ENCODE measurements around the gene CCDC8.
"Not testable (repeated sequence)": the region's sequence is repeated elsewhere in the genome, so short reads cannot be mapped to it uniquely, and the experiment has no call there.

The CCDC8 gene, protein sequence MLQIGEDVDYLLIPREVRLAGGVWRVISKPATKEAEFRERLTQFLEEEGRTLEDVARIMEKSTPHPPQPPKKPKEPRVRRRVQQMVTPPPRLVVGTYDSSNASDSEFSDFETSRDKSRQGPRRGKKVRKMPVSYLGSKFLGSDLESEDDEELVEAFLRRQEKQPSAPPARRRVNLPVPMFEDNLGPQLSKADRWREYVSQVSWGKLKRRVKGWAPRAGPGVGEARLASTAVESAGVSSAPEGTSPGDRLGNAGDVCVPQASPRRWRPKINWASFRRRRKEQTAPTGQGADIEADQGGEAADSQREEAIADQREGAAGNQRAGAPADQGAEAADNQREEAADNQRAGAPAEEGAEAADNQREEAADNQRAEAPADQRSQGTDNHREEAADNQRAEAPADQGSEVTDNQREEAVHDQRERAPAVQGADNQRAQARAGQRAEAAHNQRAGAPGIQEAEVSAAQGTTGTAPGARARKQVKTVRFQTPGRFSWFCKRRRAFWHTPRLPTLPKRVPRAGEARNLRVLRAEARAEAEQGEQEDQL

GRCh38 chr19:46413262-46414031 lies at the start of gene CCDC8:
TSS of gene CCDC8 (minus strand) at chr19:46413564. CDS start at chr19:46412810, 754 bp downstream.
- no peak for DNase-seq (ENCODE audit: low read depth)

DNA sequence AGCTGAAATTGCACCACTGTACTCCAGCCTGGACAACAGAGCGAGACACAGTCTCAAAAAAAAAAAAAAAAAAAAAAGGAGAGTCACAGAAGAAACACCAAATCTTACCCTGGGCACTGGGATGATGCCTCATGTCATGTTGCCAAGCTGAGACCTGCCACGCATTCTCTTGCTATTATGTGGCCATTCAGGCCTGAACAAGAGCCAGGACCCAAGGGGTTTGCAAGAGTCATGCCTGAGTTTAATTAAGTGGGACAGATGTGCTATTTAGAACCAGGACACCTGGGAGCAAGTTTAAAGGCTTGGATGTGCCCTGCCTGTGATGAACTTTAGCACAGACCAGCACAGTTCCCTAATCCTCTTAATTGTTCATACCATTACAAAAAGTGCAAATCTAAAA lies 48.2 kb upstream of the CCDC8 start:
- DNase-seq (ENCODE audit: low read depth) = no peak

- DNase-seq (ENCODE audit: low read depth) = no peak
Measured at GRCh38 chr19:46460981-46461380, 47.6 kb upstream of the CCDC8 start.

DNA sequence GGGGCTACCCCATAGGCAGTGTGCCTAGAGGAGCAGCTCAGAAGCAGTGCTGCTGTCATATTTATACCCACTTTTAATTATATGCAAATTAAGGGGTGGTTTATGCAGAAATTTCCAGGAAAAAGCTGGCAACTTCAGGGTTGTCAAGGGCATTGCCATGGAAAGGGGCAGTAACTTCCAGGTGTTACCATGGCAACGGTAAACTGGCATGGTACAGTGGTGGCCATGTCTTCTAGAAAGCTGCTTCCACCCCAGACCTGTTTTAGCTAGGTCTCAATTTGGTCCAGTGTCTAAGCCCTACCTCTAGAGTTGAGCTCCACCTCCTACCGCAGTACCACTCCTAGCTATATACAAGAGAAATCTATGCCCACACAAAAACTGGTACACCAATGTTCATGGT lies 46.7 kb upstream of the CCDC8 start:
- DNase-seq (ENCODE audit: low read depth) = no peak

DNA sequence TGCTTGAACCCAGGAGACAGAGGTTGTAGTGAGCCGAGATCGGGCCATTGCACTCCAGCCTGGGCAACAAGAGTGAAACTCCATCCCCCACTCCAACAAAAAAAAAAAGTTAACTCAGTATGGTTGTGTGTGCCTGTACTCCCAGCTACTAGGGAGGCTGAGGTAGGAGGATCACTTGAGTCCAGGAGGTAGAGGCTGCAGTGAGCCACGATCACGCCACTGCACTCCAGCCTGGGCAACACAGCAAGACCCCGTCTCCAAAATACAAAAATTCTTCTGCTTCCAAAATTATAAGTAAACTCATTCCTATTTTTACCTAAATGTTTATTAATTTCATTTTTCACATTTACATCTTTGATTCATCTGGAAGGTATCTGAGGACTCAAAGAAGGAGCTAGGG lies 43.6 kb upstream of the CCDC8 start:
- no peak for DNase-seq (ENCODE audit: low read depth)

DNA sequence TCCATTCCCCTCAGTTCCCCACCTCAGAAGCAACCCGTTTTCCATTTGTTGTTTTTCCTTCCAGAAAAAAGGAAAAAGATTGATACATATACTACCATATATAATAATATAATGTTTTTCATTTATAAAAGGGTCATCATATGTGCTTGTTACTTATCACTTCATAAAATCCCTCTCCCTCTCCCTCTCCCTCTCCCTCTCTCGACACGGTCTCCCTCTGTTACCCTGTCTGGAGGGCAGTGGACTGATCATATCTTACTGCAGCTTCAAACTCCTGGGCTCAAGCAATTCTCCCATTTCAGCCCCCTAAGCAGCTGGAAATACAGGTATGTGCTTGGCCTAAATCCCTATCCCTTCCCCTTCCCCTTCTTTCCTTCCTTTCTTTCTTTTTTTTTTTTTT lies 40.9 kb upstream of the CCDC8 start:
- DNase-seq (ENCODE audit: low read depth) = no peak

DNA sequence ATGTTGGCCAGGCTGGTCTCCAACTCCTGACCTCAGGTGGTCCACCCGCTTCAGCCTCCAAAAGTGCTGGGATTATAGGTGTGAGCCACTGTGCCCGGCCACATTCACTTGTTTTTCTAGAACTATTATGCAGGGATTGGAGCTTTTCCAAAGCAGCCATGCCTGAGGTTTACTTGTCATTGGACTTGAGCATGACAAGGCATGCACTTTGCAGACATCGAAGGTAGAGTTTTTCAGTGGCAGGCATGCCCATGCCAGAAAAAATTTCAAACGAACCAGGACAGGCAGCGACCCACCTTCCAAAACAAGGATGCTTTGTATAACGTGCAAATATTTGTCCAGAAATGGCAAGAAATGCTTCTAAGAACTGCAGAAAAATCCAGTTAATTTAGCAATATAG lies 40.3 kb upstream of the CCDC8 start:
- DNase-seq (ENCODE audit: low read depth) = no peak

GRCh38 chr19:46452186-46452585 lies 38.8 kb upstream of the CCDC8 start:
- DNase-seq (ENCODE audit: low read depth) = no peak

DNA sequence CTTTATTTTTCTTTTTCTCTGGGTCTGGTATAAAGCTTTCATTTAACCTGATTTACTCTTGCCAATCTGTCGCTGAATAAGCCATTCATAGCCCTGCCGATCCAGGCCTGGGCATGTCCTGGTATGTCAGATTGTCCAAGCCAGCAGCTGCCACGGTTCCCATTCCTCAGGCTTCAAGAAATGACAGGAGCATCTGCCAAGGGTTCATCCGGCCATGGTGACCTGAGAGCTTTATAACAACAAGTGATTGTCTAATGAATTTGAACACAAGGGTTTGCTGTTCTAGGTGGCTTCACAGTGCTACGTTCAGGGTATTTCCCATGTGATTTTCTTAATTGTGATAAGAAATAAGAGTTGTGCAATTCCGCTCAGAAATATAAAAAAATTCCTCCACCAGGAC lies 38.0 kb upstream of the CCDC8 start:
- DNase-seq (ENCODE audit: low read depth) = no peak

DNA sequence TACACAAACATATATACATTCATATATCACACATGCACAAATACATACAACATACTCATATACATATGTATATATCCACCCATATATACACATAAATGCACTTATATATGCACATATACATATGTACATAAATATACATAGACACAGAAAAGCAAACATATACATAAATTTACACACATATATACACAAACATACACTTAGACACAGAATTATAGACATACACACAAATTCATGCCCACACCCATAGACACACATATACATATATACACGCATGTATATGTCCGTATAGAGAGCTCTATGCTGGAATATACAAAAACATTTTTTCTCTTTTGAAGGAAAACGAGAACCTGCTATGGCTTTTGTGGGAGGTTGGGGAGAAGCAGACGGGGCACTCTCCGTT lies 37.4 kb upstream of the CCDC8 start:
- DNase-seq (ENCODE audit: low read depth) = no peak

DNA sequence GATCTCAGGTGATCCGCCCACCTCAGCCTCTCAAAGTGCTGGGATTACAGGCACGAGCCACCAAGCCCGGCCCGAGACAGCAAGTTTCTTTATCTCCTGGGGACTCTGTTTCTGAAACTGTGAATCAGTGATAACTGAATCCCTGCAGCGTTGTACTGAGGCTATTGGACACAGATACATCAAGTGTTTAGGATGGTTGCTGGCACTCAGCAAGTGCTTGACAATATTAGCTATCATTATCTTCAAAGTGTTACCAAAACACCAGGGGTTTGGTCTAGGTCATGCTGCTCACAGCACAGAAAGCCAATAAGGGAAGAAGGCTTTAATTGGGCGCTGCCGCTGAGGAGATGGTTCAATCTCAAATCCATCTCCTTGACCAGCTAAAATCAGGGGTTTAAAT lies 35.9 kb upstream of the CCDC8 start:
- no peak for DNase-seq (ENCODE audit: low read depth)

DNA sequence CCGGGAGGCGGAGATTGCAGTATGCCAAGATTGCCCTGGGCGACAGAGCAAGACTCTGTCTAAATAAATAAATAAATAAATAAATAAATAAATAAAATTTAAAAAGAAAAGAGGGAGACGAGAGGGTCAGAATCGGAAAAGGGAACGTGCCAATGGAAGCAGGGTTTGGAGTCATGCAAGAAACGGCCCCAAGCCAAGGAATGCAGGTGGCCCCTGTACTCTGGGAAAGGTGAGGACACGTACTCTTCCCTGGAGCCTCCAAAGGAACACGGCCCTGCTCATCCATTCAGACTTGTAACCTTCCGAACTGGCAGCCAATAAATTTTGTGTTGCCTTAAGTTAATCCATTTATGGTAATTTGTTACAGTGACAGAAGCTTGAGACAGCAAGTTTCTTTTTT lies 35.2 kb upstream of the CCDC8 start:
- DNase-seq (ENCODE audit: low read depth) = no peak

- no peak for DNase-seq (ENCODE audit: low read depth)
Measured at GRCh38 chr19:46447824-46448223, 34.5 kb upstream of the CCDC8 start.

- DNase-seq (ENCODE audit: low read depth) = no peak
Measured at GRCh38 chr19:46447006-46447405, 33.6 kb upstream of the CCDC8 start.

GRCh38 chr19:46446021-46446420 lies 32.7 kb upstream of the CCDC8 start:
- no peak for DNase-seq (ENCODE audit: low read depth)

GRCh38 chr19:46442808-46443450 lies 29.6 kb upstream of the CCDC8 start:
- DNase-seq (ENCODE audit: low read depth) = no peak

DNA sequence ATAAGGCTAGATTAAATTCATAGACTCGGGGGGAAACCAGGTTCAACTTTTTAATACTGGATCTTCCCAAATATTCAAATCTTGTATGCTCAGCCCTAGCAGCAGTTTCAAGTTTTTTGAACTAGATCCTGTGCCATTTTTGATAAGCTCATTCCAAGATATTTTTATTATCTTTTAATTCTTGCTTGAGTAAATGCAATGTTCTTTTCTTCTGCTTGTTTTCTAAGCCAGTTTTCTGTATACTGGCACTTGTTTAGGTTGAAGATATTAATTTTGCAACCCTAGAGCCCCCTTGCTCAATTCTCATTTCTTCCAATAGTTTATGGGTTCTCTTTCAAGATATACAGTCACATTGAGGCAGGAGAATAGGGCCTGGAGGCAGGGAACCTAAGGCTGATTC lies 28.5 kb upstream of the CCDC8 start:
- no peak for DNase-seq (ENCODE audit: low read depth)

- not testable (repeated sequence) for DNase-seq (ENCODE audit: low read depth)
Measured at GRCh38 chr19:46435689-46436088, 22.3 kb upstream of the CCDC8 start.

GRCh38 chr19:46435009-46435408 lies 21.6 kb upstream of the CCDC8 start:
- no peak for DNase-seq (ENCODE audit: low read depth)

GRCh38 chr19:46433470-46433869 lies 20.1 kb upstream of the CCDC8 start:
- DNase-seq (ENCODE audit: low read depth) = not testable (repeated sequence)

DNA sequence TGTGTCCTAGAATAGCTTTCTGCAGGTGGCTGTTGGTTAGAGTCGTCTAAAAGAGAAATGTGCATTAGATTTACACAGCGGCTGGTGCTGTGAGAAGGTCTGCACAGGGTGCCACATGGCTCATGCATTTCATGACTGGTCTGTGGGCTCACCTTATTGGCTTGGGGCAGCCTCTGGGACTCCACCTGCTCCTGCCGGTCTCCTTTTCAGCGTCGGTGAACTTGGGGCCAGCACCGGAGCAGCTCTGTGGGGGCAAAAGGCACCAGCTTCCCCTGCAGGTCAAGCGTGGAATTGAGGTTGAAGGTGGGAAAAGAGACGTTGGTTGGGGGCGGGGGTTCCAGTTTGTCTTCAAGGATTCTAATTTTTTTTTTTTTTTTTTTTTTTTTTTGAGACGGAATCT lies 18.5 kb upstream of the CCDC8 start:
- DNase-seq (ENCODE audit: low read depth) = no peak

- DNase-seq (ENCODE audit: low read depth) = no peak
Measured at GRCh38 chr19:46429999-46430398, 16.6 kb upstream of the CCDC8 start.
